Muscle layer of colon (tissue), 2 donors: Measurements from ENCODE around the gene NOC4L.

Experiments used
- H3K27ac ChIP-seq: one replicate; pipeline ENCODE4 v1.7.0; 2013; ENCODE audit warnings: low read depth, mild to moderate bottlenecking, low read length, moderate library complexity
- H3K27me3 ChIP-seq, 2 donors: one replicate each; pipeline ENCODE4 v1.7.0; 2013; ENCODE audit warnings: low read length in 2 of 2, mild to moderate bottlenecking in 2 of 2; ENCODE audit not compliant: insufficient read depth in 2 of 2, control insufficient read depth in 1 of 2
- H3K36me3 ChIP-seq: one replicate; pipeline ENCODE4 v1.7.0; 2013; ENCODE audit warnings: mild to moderate bottlenecking, low read length; ENCODE audit not compliant: insufficient read depth
- H3K4me1 ChIP-seq: one replicate; pipeline ENCODE4 v1.7.0; 2013; ENCODE audit warnings: mild to moderate bottlenecking, low read length; ENCODE audit not compliant: insufficient read depth
- H3K4me3 ChIP-seq, 2 donors: one replicate each; pipeline ENCODE4 v1.7.0; 2013; ENCODE audit warnings: low read length in 2 of 2, low read depth in 1 of 2, mild to moderate bottlenecking in 1 of 2, moderate library complexity in 1 of 2
- H3K9ac ChIP-seq: one replicate; pipeline ENCODE4 v1.7.0; 2013; ENCODE audit warnings: low read length
- H3K9me3 ChIP-seq: one replicate; pipeline ENCODE4 v1.7.0; 2013; ENCODE audit warnings: mild to moderate bottlenecking, low read length
- donor health status: abdominal sarcoma.
- donor health status: Adenocarcinoma of cecum.

NOC4L gene

DNA sequence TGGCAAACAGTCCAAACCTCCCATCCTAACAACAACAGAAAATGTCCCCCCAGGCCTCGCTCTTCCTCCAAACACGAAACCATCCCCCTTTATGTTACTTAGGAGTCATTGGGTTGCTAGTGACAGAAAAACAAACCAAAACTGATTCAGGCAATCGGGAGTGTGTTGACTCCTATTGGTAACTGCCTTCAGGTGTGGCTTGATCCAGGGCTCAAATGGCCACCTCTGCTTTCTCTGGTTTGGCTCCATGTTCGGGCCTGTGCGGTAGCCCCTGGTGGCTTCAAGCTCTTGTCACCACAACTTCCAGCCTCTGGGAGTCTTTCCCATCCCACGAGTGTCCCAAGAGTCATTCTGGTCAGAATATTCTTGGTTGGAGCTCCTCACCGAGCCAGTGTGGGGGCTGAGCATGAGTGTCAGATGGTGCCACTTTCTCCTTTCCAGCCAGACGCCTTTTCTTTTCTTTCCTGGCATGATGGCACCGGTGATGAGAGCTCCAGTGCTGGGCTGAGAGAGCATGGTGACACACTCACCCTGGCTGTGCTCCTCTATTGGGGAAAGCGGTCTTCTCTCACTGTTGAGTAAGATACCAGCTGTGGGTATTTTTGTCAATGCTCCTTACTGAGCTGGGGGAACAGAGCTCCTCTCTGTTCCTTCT lies 38.6 kb downstream of the NOC4L start:
- H3K4me3 ChIP-seq: no peak overlapping the region
- H3K4me1 ChIP-seq: no peaks in the 10 kb centered on the region
- no peaks in the 10 kb centered on the region for H3K36me3 ChIP-seq
- H3K9me3 ChIP-seq: no peaks in the 10 kb centered on the region
- no peak overlapping the region for H3K9ac ChIP-seq
- H3K27ac ChIP-seq: no peak overlapping the region
- peaks cover 0 to 16% of the 10 kb centered on the region in 2 donors for H3K27me3 ChIP-seq

DNA sequence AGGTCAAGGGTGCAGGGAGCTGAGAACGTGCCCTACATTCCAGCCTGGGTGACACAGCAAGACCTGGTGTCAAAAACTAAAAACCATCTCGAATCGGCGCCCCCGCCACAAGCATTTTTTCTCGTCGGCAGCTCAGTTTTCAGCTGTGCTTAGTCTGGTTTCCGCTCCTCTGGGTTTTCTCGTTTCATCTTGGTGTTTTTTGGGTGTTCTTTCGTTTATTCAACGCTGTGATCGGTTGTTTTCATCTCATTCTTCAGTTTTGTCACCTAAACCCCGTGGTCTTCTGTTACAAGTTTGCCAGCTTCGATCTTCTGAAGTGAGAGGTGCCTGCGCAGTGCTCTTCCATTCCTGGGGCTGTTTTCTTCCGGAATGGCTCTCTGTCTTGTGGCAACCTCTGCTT lies 41.4 kb downstream of the NOC4L start:
- Histone ChIP-seq H3K4me1 (peaks cover 6% of the 10 kb centered on the region), H3K27me3 (no peaks in the 10 kb centered on the region), H3K9ac (no peak overlapping the region), H3K27ac (no peak overlapping the region), H3K36me3 (no peaks in the 10 kb centered on the region), H3K9me3 (no peaks in the 10 kb centered on the region), H3K4me3 (no peak overlapping the region)

DNA sequence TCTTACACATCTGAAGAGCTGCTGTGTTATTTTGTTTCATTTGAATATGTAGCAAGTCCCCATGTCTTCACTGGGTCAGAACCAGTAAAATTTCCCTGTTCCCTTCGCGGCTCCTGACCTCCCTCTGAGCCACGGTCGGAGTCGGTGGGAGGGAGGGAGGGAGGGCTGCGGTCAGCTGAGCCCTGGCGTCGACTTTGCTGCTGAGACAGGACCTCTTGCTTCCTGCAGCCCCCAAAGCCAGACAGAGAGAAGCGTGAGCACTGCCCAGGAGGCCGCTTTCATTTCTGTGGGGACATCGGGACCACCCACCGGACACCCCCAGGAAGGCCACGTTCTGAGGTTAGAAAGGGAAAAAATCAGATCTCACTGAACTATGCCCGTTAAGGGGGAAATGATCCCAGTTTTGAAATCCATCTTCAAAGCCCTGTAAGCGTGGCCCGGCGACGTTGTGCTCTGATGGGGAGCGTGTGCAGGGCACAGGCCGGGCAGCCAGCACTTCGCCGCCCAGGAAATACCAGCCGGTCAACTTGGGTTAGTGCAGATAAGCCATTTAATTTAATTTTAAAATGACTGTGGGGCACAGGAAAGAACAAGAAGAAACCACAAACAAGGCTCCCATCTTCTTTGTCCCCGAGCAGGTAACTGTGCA lies 42.1 kb downstream of the NOC4L start:
- no peak overlapping the region for H3K9ac ChIP-seq
- no peaks in the 10 kb centered on the region for H3K36me3 ChIP-seq
- H3K27me3 ChIP-seq: no peaks in the 10 kb centered on the region
- H3K4me1 ChIP-seq: peaks cover 9% of the 10 kb centered on the region
- H3K27ac ChIP-seq: no peak overlapping the region
- H3K9me3 ChIP-seq: no peaks in the 10 kb centered on the region
- H3K4me3 ChIP-seq: no peak overlapping the region

DNA sequence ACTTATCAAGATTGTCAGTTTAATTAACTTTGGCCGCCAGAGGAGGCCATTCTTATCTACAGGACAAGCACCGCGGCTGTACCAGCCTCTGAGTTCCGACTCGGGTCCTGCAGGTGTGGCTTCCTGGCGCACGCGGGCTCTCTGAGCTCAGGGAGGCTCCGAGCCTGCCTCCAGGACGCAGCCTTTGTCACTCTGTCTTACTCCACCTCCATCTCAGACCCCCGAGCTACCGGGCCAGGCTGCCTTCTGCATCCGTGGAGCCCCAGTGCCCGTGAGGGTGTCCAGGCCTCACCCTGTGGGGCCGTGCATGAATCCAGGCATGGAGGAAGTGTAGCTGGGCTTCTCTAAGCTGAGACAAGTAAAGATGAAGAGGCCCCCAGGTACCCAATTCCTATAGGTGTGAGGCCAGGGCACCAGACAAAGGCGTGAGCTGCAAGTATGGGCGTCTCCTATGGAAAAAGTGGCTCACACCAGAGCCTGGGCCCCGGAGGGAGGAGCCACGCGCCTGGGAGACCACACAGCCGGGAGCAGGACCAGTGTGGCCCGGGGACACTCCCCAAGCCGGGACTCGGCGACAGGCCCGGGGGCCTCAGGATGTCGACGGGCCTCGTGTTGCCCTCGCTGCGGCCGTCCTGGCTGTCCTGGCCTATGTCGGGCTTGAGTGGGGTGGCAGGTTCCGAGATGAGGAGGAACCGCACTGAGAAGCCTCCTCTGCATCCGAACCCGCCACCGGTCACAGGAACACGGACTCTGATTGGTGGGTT lies 42.8 kb downstream of the NOC4L start:
- Histone ChIP-seq H3K9ac (no peak overlapping the region), H3K27me3 (no peaks in the 10 kb centered on the region), H3K4me3 (no peak overlapping the region), H3K9me3 (no peaks in the 10 kb centered on the region), H3K36me3 (no peaks in the 10 kb centered on the region), H3K27ac (no peak overlapping the region), H3K4me1 (peaks cover 9% of the 10 kb centered on the region)

DNA sequence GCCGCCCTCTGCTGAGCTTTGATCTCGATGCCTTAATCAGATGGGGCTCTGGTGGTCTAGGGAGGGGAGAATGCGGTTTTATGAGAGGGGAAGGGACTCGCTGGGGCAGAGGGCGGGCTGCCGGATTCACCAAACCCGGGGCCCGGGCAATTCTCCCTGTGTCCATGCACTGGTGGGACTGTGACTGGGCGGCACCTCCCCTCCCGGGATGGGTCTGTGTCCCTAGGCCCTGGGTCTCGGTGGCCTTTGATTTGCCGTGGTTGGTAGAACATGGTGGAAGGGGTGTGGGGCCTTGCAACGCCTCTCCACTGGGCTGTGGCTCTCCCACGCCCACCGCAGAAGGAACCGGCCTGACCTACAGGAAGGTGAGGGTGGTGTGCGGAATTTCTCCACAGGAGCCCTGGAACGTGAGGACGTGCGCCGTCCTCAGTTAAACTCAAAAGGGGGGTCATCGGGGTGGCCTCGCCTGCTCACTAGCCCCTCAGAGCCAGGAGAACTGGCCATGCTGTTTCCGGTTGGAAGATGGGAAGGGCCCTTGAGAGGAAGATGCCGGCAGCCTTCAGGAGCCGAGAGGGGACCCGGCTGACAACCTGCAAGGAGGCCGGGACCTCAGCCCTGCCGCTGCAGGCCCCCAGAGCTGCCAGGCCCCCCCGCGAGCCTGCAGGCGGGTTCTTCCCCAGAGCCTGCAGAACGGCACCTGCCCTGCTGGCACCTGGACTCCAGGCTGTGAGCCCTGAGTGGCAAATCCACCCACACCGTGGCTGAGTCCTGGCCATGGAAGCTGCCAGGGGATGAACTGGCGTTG lies 43.6 kb downstream of the NOC4L start:
- Histone ChIP-seq H3K9ac (no peak overlapping the region), H3K9me3 (no peaks in the 10 kb centered on the region), H3K4me3 (no peak overlapping the region), H3K36me3 (no peaks in the 10 kb centered on the region), H3K27ac (no peak overlapping the region), H3K4me1 (peaks cover 9% of the 10 kb centered on the region), H3K27me3 (no peaks in the 10 kb centered on the region)

DNA sequence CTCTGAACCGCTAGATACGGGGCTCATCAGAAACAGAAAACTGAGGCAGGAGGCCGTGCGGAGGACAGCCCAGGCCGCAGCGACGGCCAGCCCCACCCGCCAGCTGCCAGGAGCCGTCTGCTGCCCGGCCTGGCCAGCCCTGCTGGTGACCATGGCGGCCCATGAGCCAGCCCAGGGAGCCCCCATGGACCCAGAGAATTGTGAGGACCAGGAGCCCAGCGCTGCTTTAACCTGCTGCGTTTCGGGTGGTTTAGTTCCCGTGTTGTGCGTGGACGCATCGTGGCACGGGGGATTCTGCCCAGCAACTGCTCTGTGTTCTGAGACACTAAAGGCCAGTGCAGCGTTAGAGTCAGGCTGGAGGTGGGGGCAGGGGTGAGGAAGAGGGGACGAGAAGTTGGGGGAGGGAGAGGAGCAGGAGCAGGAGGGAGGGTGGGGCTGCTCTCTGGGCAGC lies 44.2 kb downstream of the NOC4L start:
- no peak overlapping the region for H3K9ac ChIP-seq
- no peak overlapping the region for H3K27ac ChIP-seq
- H3K4me3 ChIP-seq: peak overlapping the region in 1 of 2 donors; percentile 72
- H3K36me3 ChIP-seq: no peaks in the 10 kb centered on the region
- no peaks in the 10 kb centered on the region for H3K9me3 ChIP-seq
- peaks cover 9% of the 10 kb centered on the region for H3K4me1 ChIP-seq
- no peaks in the 10 kb centered on the region for H3K27me3 ChIP-seq

DNA sequence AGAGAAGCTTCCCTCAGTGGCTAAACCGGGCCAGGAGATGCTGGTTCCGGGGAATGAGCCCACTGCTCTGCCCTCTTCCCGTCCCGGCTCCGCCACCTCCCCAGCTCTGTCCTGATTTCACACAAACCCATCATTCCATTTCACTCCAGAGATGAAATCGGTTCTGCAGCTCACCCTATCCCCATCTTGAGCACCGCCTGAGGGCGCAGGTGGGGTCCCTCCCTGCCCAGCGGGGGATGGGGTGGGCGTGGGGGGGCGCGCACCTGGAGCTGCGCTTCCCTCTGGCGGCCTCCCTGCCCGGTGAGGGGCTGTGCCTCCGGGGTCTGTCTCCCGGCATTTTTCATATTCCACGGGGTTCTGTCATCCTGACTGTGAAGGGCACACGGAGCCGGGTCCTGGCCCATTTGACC lies 44.7 kb downstream of the NOC4L start:
- Histone ChIP-seq H3K27me3 (no peaks in the 10 kb centered on the region), H3K27ac (peak overlapping the region; percentile 39)

DNA sequence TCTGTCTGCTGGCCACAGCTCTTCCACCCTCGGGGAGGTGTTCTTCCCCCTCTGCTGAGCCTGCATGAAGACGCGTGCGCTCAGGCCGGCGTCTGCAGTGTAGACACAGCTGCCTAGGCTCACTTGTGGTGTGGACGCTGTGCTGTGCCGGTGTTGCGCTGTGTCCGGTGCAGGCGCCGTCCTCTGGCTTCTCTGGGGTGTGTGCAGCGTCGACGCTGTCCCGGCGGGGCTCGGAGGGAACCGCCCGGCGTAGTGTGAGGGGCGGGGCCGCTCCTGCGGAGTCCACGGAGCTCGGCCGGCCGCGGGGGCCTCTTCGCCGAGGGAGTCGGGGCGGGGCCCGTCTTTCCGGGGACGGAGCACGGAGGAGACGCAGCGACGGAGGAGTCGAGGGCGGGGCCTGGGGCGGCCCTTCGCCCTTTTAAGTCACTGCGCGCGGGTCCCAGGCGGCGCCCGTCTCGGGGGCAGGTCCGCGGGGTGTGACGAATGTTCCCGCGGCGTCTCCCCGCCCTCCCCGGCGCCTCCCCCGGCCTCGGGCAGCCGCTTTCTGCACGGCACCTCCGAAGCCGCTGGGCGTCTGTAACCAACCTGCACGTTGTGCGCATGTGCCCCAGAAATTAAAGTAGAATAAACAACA lies 45.2 kb downstream of the NOC4L start:
- Histone ChIP-seq H3K27ac (peak overlapping the region; percentile 39), H3K36me3 (no peaks in the 10 kb centered on the region), H3K9me3 (peaks cover 4% of the 10 kb centered on the region), H3K4me1 (peaks cover 9% of the 10 kb centered on the region), H3K27me3 (no peaks in the 10 kb centered on the region), H3K9ac (peak overlapping the region; percentile 33), H3K4me3 (peak overlapping the region; percentile 36 to 72)

More for the DNA sequence above, 44.7 kb downstream of the NOC4L start:
- Histone ChIP-seq H3K4me1 (peaks cover 9% of the 10 kb centered on the region), H3K9ac (no peak overlapping the region), H3K9me3 (no peaks in the 10 kb centered on the region), H3K36me3 (no peaks in the 10 kb centered on the region), H3K4me3 (peak overlapping the region; percentile 36 to 72)

DNA sequence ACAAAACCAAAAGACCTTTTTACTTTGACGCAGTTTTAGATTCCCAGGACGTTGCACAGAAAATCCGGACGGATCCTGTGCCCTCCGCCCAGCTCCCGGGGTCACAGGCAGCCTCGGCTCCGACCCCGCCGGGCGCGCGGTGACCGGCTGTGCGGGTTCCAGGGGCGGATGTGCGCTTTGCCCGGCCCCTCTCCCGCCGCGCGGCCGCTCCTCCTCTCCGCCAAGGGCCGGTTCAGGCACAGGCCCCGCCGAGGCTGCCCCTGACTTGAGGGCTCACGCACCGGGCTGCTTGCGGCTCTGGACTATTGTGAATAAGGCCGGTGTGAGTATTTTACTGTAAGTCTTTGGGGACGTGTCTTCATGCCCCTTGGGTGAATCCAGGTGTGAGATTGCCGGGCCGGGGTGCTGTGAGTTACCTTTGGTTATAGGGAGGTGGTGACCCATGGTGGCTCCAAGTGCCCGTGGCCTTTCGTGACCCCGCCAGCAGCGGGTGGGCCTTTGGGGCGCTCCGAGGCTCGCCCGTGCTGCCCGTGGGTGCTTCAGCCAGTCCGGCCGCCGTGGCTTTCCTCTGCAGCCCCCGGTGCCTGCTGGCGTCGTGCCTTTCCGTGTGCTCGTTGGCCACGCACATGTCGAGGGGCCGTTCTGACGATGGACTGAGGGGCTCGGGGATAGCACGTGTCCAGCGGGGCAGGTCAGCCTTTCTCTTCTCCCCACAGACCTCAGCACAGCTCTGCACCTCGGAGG lies 45.9 kb downstream of the NOC4L start:
- Histone ChIP-seq H3K27me3 (no peaks in the 10 kb centered on the region), H3K36me3 (no peaks in the 10 kb centered on the region), H3K9ac (peak overlapping the region; percentile 33), H3K9me3 (peaks cover 4% of the 10 kb centered on the region), H3K4me3 (peak overlapping the region; percentile 39 to 72), H3K4me1 (peaks cover 9% of the 10 kb centered on the region), H3K27ac (peak overlapping the region; percentile 38)

DNA sequence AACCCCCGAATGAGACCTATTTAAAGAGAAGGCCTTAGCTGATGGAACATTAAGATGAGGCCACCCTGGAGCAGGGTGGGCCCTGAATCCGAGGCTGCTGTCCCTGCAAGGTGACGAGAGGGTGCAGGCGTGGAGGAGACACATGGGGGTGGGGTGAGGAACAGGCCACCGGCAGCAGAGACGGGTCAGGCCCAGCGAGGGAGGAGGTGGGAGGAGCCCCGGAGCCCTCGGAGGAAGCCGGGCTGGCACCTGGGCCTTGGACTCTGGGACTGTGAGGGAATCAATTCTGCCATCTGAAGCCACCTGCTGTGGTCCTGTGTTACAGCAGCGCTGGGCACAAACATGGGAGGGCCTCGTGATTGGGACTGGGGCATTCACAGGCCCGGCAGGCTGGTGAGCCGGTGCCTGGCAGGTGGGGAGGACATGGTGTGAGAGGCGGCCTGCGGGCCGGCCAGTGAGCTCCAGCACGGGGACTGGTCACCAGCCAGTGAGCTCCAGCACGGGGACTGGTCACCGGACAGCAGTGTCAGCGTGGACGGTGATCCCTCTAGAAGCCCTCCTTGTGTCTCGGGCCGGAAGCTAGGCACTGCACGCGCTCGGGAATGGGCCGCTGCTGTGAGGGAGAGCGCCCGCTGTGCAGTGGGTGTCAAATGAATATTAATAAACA lies 46.7 kb downstream of the NOC4L start:
- H3K9ac ChIP-seq: no peak overlapping the region
- H3K27ac ChIP-seq: no peak overlapping the region
- peak overlapping the region in 1 of 2 donors; percentile 23 for H3K4me3 ChIP-seq
- no peaks in the 10 kb centered on the region for H3K27me3 ChIP-seq
- peaks cover 4% of the 10 kb centered on the region for H3K9me3 ChIP-seq
- peaks cover 9% of the 10 kb centered on the region for H3K4me1 ChIP-seq
- no peaks in the 10 kb centered on the region for H3K36me3 ChIP-seq
